ENCODE data around the gene MYRF.

DNA sequence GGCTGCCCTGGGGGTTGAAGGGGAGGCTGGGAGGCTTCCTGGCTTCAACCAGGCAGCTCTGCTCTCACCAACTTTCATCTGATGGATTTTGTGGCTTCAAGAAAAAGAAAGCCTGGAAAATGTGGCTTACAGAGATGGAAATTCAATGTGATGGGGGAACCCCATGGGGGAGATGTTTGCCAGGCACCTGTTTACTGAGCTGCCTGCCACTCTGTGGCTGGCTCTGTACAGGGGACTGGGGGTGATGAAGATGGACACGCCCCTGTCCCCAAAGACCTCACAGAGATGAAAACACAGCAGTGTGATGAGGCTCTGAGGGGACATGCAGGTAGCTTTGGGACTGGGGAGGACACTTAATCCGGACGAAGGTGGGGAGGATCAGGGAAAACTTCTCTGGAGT lies 29.9 kb downstream of the MYRF start:
- no peak for TF ChIP-seq CTCF (IDR thresholded peaks at IDR 0.05)
- TF ChIP-seq POLR2A (IDR thresholded peaks at IDR 0.05), result no peak
